Thyroid gland (tissue), 4 donors: ENCODE results near the gene CXCL11.

Source experiments
- POLR2A ChIP-seq, 2 donors: fragments of 450-650 bp; IDR thresholded peaks; one replicate each; pipeline ENCODE4 v1.6.1; 2017; ENCODE audit warnings: antibody characterized with exemption in 2 of 2, mild to moderate bottlenecking in 2 of 2, moderate library complexity in 1 of 2
- TF ChIP-seq, protein P1 (sequence below), 6 experiments: fragments of 200-600 bp in 3 of 6; fragments of 450-650 bp in 3 of 6; sonication (generic) in 3 of 6; IDR thresholded peaks; one replicate each; pipeline ENCODE4 v1.5.1; 2016 to 2019; ENCODE audit warnings: antibody characterized with exemption in 6 of 6, mild to moderate bottlenecking in 2 of 6, inconsistent platforms in 1 of 6, moderate library complexity in 1 of 6

DNA sequence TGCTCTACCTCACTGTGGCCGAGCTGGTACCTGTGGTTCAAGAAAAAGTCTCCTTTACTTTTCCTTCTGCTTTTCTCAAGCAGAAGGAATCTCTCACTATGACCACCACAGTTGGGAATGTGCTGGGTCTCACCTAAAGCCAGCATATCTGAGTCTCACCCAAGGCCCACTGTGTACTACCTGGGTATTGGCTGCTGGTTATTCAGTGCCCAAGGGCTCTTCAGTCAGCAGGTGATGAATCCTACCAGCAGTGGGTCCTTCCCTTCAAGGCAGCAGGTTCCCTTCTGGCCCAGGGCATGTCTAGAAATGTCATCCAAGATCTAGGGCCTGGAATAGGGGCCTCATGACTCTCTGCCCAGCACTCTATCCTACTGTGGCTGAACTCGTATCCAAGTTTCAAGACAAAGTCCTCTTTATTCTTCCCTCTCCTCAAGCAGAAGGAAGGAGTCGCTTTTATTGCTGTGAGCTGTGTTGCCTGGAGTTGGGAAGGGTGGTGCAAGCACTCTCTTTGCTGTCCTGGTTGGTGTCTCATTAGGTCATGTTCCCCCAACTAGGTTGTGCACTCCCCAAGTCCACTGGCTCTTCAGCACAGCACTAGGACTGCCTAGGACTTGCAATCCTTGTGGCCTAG, 18.7 kb downstream of the CXCL11 start:
- TF ChIP-seq, protein P1, sequence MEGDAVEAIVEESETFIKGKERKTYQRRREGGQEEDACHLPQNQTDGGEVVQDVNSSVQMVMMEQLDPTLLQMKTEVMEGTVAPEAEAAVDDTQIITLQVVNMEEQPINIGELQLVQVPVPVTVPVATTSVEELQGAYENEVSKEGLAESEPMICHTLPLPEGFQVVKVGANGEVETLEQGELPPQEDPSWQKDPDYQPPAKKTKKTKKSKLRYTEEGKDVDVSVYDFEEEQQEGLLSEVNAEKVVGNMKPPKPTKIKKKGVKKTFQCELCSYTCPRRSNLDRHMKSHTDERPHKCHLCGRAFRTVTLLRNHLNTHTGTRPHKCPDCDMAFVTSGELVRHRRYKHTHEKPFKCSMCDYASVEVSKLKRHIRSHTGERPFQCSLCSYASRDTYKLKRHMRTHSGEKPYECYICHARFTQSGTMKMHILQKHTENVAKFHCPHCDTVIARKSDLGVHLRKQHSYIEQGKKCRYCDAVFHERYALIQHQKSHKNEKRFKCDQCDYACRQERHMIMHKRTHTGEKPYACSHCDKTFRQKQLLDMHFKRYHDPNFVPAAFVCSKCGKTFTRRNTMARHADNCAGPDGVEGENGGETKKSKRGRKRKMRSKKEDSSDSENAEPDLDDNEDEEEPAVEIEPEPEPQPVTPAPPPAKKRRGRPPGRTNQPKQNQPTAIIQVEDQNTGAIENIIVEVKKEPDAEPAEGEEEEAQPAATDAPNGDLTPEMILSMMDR (IDR thresholded peaks at IDR 0.05) = no peak
- TF ChIP-seq POLR2A (IDR thresholded peaks at IDR 0.05) = no peak
